Mesothelial cell of epicardium (in vitro differentiated cells): Measurements from ENCODE around the gene OSTN. TPM values are rescaled to one million over a fixed set of nuclear protein-coding genes. Genes with fewer than 3 reads are reported as not detected.
"Not testable (repeated sequence)": the region's sequence is repeated elsewhere in the genome, so short reads cannot be mapped to it uniquely, and the experiment has no call there.

ENCODE experiments used
- DNase-seq, 2 experiments: peaks; one replicate each; pipeline ENCODE4 v3.0.0; 2021; ENCODE audit warnings: low spot score in 2 of 2; ENCODE audit not compliant: unreplicated experiment in 2 of 2
- H3K27ac Mint-ChIP-seq: 2 replicates; pipeline ENCODE4 v1.8.0; 2021; ENCODE audit warnings: mixed read lengths
- H3K27me3 Mint-ChIP-seq: 2 replicates; pipeline ENCODE4 v1.8.0; 2021; ENCODE audit warnings: low read depth, mixed read lengths
- H3K36me3 Mint-ChIP-seq: 2 replicates; pipeline ENCODE4 v1.8.0; 2021; ENCODE audit warnings: mixed read lengths
- H3K4me1 Mint-ChIP-seq: 2 replicates; pipeline ENCODE4 v1.8.0; 2021; ENCODE audit warnings: mixed read lengths
- H3K4me3 Mint-ChIP-seq: 2 replicates; pipeline ENCODE4 v1.8.0; 2021; ENCODE audit warnings: mild to moderate bottlenecking, moderate library complexity, mixed read lengths
- H3K9me3 Mint-ChIP-seq: 2 replicates; pipeline ENCODE4 v1.8.0; 2021; ENCODE audit warnings: mixed read lengths
- total RNA-seq: library from RNA; stranded (reverse); gene quantifications from 3 replicates; pipeline ENCODE4 v1.2.1, GENCODE V29; 2021
- TF ChIP-seq, protein P1 (sequence below): fragments of 200-600 bp; sonication (generic); IDR thresholded peaks from one replicate; pipeline ENCODE4 v1.5.0; 2021; ENCODE audit warnings: antibody characterized with exemption; ENCODE audit not compliant: unreplicated experiment

OSTN gene
- total RNA-seq, 1 donor from 2014 or later = 1.0 TPM

DNA sequence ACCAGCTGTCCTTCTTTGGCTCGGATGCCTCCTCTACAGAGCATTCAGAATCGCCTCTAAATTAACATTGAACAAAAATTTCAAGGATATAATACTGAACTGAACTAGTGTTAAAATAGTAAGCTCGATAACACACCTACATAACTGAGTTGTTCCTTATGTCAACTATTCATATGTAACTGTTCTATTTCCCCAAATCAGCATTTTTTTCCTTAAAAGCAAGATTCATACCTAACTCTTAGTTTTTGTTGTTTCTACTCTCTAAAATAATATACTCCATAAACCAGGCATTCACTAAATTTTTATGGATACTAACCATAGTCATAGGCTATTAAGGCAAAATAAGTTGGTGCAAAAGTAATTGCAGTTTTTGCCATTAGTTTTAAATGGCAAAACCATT, 32.7 kb upstream of the OSTN start:
- Mint-ChIP-seq H3K4me1 (no peaks in the 10 kb centered on the region), H3K27me3 (no peaks in the 10 kb centered on the region), H3K27ac (no peak overlapping the region), H3K9me3 (peaks cover 18% of the 10 kb centered on the region), H3K4me3 (no peak overlapping the region), H3K36me3 (peaks cover 2% of the 10 kb centered on the region)
- TF ChIP-seq, protein P1, sequence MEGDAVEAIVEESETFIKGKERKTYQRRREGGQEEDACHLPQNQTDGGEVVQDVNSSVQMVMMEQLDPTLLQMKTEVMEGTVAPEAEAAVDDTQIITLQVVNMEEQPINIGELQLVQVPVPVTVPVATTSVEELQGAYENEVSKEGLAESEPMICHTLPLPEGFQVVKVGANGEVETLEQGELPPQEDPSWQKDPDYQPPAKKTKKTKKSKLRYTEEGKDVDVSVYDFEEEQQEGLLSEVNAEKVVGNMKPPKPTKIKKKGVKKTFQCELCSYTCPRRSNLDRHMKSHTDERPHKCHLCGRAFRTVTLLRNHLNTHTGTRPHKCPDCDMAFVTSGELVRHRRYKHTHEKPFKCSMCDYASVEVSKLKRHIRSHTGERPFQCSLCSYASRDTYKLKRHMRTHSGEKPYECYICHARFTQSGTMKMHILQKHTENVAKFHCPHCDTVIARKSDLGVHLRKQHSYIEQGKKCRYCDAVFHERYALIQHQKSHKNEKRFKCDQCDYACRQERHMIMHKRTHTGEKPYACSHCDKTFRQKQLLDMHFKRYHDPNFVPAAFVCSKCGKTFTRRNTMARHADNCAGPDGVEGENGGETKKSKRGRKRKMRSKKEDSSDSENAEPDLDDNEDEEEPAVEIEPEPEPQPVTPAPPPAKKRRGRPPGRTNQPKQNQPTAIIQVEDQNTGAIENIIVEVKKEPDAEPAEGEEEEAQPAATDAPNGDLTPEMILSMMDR = no peak
- no peak for DNase-seq

DNA sequence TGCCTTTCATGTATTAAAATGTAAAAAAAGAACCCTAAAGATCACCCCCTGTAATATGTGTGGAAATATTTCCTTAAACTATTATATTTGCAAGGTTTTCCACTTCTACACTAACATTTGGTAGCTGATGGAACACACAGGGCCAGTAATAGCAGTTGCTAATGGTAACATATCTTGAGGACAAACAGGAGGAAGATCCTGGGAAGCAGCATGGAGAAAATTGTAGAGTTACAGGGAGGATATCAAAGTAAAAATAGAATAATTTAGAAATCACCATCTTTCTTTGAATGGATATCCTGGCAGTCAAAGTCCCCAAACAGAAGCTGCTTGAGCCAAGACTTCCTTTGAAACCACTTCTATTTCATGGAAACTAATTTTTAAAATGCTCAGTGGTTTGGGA, 29.5 kb upstream of the OSTN start:
- TF ChIP-seq, protein P1 = no peak
- H3K36me3 Mint-ChIP-seq = no peaks in the 10 kb centered on the region
- no peaks in the 10 kb centered on the region for H3K27me3 Mint-ChIP-seq
- no peak overlapping the region for H3K4me3 Mint-ChIP-seq
- no peaks in the 10 kb centered on the region for H3K4me1 Mint-ChIP-seq
- no peak for DNase-seq
- H3K9me3 Mint-ChIP-seq = peaks cover 2% of the 10 kb centered on the region
- no peak overlapping the region for H3K27ac Mint-ChIP-seq

DNA sequence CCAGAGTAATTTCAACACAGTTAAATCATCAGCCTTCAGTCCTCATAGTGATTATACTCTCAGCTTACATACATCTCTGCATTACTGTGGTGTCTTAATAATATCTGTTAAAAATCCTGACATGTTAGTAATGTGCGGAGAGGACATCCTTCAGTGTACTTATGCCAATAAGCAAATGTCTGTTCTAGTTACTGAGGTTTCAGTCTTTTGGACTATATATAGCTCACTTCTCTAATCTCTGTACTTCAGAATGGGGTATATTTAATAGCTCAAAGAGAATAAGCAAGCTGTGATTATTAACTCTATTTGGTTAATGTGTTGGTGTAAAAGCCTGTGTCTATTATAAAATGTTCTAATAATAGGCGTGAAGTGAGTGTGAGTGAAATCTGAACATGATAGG, 28.9 kb upstream of the OSTN start:
- H3K27ac Mint-ChIP-seq = no peak overlapping the region
- H3K36me3 Mint-ChIP-seq = no peaks in the 10 kb centered on the region
- H3K4me1 Mint-ChIP-seq = no peaks in the 10 kb centered on the region

DNA sequence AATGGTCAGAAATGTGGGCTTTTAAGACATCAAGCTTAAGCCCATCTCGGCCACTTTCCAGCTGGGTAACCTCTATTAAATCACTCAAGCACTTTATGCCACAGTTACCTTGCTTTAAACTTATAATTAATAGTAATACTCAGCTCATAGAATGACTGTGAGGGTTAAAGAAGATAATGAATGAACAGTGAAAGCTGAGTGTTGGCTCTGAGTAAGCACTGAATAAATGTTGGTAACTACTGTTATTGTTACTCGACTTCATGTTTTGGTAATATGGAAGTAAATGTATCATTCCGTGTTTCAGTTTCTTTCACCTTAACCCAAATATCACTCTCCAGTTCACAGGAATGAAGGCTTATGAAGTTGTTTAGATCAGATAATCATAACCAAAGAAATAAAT, 23.9 kb upstream of the OSTN start:
- Mint-ChIP-seq H3K27ac (no peak overlapping the region), H3K4me3 (no peak overlapping the region), H3K4me1 (no peaks in the 10 kb centered on the region), H3K9me3 (peaks cover 6% of the 10 kb centered on the region), H3K27me3 (no peaks in the 10 kb centered on the region), H3K36me3 (no peaks in the 10 kb centered on the region)
- TF ChIP-seq, protein P1 = no peak
- no peak for DNase-seq

More for the DNA sequence above, 28.9 kb upstream of the OSTN start:
- Mint-ChIP-seq H3K9me3 (no peaks in the 10 kb centered on the region), H3K4me3 (no peak overlapping the region), H3K27me3 (no peaks in the 10 kb centered on the region)
- no peak for DNase-seq
- TF ChIP-seq, protein P1 = no peak

DNA sequence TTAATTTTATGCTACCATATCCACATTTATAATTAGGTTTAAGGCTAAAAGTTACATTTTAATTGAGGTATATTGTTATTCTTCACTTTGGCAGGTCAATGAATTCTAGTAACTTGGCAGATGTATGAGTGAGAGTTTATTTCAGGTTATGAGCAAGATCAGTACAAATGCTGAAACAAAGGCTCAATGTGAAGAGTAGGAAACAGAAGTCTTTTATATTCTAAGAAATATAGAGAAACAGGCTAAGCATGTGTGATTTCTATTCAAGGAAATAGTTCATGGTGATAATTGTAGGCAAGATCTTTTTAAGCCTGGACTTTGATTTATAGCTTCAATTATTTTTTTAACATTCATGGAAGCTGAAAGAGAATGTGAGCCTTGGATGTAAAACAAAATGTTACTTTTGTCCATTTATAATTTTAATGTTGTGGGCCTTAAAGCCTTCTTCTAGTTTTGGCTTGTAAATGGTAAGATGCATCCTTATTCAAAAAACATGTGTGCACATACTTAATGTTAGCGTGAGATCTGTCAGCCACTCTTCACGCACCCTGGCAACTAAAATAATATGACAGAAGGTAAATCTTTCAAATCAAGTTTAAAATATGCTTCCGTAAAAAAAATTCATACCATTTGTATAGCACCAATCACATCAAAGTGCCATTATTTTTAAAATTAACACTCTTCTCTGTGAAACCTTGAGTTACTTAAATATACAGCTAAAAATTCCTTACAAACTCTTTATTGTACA, 22.8 kb upstream of the OSTN start:
- H3K27ac Mint-ChIP-seq = no peak overlapping the region
- no peaks in the 10 kb centered on the region for H3K36me3 Mint-ChIP-seq
- peaks cover 6% of the 10 kb centered on the region for H3K9me3 Mint-ChIP-seq
- no peak overlapping the region for H3K4me3 Mint-ChIP-seq
- TF ChIP-seq, protein P1 = no peak
- no peaks in the 10 kb centered on the region for H3K4me1 Mint-ChIP-seq
- DNase-seq = no peak
- H3K27me3 Mint-ChIP-seq = no peaks in the 10 kb centered on the region

DNA sequence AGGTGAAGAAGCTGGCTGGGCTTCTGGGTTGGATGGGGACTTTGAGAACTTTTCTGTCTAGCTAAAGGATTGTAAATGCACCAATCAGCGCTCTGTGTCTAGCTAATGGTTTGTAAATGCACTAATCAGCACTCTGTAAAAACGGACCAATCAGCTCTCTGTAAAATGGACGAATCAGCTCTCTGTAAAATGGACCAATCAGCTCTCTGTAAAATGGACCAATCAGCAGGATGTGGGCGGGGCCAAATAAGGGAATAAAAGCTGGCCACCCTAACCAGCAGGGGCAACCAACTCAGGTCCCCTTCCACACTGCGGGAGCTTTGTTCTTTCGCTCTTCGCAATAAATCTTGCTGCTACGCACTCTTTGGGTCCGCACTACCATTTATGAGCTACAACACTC, 13.7 kb upstream of the OSTN start:
- not testable (repeated sequence) for H3K4me3 Mint-ChIP-seq, DNase-seq, H3K27me3 Mint-ChIP-seq, H3K4me1 Mint-ChIP-seq, H3K36me3 Mint-ChIP-seq, H3K27ac Mint-ChIP-seq
- H3K9me3 Mint-ChIP-seq = peaks cover 20% of the 10 kb centered on the region

DNA sequence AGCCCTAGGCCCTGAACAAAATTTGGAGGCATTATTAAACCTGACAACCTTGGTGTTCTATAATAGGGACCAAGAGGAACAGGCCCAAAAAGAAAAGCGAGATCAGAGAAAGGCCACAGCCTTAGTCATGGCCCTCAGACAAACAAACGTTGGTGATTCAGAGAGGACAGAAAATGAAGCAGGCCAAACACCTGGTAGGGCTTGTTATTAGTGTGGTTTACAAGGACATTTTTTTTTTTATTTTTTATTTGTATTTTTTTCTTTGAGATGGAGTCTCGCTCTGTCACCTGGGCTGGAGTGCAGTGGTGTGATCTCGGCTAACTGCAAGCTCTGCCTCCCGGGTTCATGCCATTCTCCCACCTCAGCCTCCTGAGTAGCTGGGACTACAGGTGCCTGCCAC, 10.8 kb upstream of the OSTN start:
- not testable (repeated sequence) for H3K27ac Mint-ChIP-seq, DNase-seq, H3K4me1 Mint-ChIP-seq, H3K36me3 Mint-ChIP-seq, H3K4me3 Mint-ChIP-seq, H3K27me3 Mint-ChIP-seq
- peaks cover 23% of the 10 kb centered on the region for H3K9me3 Mint-ChIP-seq

DNA sequence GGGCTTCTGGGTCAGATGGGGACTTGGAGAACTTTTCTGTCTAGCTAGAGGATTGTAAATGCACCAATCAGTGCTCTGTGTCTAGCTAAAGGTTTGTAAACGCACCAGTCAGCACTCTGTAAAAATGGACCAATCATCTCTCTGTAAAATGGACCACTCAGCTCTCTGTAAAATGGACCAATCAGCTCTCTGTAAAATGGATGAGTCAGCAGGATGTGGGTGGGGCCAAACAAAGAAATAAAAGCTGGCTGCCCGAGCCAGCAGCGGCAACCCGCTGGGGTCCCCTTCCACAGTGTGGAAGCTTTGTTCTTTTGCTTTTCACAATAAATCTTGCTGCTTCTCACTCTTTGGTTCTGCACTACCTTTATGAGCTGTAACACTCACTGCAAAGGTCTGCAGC, 6.8 kb upstream of the OSTN start:
- H3K27ac Mint-ChIP-seq, H3K4me1 Mint-ChIP-seq, H3K36me3 Mint-ChIP-seq, H3K27me3 Mint-ChIP-seq, DNase-seq, H3K9me3 Mint-ChIP-seq, H3K4me3 Mint-ChIP-seq: not testable (repeated sequence)
